ENCODE results near the gene ADCY9.
"Not testable (repeated sequence)": the region's sequence is repeated elsewhere in the genome, so short reads cannot be mapped to it uniquely, and the experiment has no call there.

Gene ADCY9

DNA sequence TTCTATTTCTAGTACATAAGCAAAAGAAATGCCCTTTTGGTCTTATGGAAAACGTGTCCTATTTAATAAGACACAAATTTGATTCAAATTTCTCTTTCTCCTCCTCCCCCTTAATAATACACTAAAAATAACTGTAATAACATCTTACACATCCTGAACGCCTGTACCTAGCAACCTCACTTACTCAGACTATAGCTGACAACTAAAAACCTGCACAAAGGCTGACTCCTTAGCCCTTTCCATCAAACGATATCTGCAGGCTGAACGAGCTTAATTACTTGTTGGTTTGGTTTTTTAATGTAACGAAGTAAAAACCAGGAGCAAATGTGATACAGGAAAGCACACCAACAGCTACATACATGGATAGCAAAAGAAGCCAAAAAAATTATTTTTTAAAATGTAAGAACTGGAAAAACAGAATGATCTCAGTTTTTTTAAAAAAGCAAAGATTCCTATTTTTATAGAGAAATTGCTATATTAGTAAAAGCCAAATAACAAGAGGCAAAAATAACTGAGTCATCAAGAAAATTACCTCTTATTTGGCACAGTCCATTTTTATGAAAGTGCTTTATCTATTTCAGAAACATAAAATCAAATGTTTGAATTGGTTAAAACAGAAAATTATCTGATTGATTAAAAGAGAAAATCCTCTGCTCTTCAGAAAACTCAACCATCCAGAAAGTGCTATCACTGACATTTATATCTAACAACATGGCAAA, 23.5 kb downstream of the ADCY9 start:
- DNase-seq = no peak

DNA sequence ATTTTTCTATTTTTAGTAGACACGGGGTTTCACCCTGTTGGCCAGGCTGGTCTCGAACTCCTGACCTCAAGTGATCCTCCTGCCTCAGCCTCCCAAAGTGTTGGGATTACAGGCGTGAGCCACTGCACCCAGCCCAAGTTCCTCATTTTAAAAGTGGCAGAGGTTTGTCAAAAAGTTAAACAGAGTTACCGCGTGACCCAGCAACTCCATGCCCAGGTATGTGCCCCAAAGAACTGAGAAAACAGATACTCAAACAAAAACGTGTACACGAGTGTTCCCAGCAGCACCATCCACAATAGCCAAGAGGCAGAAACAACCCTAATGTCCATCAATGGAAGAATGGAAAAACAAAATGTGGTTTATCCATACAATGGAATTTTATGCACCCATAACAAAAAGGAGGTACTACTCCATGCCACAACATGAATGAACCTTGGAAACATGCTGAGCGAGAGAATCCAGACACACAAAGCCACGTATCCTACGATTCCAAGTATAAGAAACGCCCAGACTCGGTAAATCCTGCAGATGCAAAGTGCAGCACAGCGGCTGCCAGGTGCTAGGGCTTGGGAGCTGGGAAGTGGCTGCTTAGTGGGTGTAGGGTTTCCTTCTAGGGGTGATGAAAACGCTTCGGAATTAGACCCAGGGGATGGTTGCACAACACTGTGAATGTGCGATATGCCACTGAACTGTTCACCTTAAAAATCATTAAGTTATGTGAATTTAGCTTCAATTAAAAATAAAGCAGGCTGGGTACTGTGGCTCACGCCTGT, 24.8 kb downstream of the ADCY9 start:
- DNase-seq = no peak

DNA sequence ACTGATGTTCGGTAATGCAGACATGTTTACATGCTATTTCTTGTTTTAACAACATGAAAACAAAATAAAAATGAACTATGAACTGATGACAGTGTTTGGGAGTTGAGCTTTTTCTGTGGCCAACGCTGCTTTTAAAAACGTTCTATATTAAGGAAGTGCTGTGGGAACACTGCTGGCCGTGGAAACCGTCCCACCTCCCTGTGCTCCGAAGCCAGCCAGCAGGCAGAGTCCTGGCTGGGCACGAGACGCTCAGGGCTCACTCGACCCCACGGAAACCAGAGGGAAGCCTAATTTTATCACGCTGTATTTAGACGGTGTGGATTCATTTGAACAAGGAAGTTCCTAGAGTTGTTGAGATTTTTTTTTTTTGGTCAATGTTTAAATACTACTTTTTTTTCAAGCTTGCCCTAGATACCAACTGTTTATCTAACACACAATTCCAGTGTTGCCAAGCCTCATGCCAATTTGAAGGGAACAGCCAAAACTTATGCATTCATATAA, 25.8 kb downstream of the ADCY9 start:
- DNase-seq = no peak

DNA sequence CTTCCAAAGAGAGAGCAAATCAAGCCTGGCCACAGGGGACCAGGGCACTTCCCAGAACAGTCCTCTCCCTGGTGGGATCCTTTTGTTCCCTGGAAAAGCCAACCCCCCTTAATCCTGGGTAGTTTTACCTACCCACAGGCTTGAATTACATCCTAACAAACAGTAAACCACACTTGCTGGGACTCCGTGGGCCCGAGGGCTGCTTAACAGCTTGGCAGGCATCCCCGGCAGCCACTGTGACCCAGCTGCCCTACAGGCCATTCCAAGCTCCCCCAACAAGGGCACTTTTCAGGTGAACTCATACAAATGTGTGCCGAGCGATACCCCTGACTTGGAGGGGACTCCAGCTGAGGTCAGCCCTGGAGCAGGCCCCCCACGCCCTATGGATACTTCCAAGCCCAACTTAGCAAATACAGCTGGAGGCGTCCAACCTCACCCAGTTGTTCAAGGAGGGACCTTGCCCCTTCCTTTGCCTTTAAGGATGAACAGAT, 26.4 kb downstream of the ADCY9 start:
- DNase-seq = no peak

DNA sequence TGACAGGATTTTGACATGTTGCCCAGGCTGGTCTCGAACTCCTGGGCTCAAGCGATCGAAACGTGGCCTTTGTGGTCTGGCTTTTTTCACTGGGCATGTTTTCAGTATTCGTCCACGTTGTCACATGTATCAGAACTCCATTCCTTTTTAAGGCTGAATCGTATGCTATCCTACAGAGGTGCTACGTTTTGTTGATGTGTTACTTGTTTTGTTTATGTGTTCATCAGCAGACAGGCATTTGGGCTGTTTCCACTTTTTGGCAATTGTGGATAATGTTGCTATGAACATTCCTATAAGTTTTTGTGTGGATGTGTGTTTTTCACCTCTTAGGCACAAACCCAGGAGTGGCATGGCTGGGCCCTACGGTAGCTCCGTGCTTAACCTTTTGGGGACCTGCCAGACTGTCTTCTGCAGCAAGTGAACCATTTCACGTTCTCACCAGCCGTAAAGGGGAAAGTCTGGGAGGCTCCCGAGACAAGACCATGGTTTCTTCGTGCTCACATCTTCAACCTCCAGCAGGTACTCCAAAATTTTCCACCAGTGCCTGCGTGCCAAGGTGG, 26.9 kb downstream of the ADCY9 start:
- no peak for DNase-seq

DNA sequence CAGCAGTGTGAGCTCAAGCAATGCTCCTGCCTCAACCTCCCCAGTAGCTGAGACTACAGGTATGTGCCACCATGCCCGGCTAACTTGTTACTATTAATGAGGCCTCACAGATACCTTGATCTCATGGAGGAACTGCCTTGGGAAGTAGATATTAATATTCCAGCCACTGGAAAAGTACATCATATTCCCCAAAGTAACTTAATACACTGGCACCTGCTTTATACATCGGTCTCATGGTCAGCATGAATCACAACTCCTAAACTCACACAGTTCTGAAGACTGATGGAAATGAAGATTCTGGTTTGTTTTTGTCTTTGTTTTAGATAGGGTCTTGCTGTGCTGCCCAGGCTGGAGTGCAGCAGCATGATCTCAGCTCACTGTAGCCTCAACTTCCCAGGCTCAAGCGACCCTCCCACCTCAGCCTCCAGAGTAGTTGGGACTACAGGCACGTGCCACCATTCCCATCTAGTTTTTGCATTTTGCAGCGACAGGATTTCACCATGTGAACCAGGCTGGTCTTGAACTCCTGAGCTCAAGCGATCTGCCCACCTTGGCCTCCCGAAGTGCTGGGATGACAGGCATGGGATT, 28.2 kb downstream of the ADCY9 start:
- DNase-seq = no peak

DNA sequence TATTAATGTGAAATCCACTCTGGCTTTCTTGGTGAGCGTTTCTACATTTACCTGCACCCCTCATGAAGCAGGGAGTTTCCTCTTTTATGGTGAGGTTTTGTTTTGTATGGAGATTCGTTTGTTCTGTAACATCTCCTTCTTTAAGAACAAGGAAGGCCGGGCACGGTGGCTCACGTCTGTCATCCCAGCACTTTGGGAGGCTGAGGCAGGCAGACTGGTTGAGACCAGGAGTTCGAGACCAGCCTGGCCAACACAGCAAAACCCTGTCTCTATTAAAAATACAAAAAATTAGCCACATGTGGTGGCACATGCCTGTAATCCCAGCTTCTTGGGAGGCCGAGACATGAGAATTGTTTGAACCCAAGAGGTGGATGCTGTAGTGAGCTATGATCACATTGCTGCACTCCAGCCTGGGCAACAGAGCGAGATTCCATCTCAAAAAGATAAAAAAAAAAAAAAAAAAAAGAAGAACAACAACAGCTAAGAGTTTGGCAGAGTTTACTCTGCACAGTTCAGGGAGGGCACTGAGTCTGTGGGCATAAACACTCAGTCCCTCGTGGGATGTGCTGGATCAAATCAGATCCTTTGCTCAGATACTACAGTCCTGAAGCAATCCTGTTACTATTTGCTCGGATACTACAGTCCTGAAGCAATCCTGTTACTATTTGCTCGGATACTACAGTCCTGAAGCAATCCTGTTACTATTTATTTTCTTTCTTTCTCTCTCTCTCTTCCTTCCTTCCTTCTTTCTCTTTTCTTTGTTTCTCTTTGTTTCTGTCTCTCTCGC, 28.9 kb downstream of the ADCY9 start:
- no peak for DNase-seq

DNA sequence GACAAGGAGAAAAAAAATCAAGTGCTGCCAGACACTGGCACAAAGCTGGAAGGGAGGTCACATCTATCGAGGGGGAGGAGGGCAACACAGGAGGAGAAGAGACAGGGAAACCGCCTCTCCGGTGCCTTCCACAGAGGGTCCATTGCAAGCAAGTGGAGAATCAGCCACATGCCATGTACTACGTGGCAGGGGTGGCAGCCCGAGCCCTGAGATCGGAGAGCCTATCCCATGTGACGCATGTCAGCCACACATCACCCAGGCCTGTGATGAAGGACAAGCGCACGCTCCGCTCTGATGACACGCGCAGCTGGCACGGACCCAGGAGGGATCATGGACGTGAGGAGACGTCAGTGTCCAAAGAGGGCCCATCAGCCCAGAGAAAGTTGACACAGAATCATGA, 30.1 kb downstream of the ADCY9 start:
- no peak for DNase-seq

DNA sequence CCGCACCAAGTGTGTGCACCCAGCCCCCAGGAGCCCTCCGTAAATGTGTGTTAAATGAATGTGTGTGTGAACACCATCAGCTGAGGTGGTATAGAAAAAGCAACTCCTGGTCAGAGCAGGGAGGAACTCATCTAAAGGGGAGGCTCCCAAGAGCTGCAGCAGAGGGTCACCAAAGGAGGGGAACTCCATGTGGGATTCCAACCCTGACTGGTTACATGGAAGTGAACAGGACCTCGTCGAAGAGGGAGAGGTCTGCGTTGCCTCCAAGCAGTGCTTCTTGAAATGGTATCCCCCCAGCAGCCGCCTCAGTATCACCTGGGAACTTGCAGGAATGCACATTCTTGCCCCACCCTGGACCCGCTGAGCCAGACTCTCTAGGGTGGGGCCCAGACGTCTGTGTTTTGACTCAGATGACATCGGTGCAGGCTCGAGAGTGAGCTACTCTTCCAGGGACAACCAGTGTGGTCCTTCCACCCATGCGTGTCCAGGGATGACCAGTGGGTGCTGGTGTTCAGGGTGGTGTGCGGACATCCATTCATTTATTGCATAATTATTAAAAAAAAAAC, 30.8 kb downstream of the ADCY9 start:
- DNase-seq = no peak

DNA sequence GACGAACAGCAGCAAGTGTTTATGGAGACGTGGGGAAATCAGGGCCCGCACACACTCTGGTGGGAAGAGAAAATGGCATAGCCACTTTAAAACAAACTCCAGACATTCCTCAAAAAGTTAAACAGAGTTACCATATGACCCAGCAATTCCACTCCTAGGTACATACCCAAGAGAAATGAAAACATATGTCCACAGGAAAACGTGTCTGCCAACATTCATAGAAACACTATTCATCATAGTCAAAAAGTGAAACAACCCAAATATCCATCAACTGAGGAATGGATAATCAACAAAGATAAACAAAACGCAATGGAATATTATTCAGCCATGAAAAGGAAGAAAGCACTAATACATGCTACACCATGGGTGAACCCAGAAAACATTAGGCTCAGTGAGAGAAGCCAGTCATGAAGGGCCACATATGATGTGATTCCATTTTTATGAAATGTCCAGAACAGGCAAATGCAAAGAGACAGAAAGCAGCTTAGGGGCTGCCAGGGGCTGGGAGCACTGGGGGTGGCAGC, 32.8 kb downstream of the ADCY9 start:
- no peak for DNase-seq

DNA sequence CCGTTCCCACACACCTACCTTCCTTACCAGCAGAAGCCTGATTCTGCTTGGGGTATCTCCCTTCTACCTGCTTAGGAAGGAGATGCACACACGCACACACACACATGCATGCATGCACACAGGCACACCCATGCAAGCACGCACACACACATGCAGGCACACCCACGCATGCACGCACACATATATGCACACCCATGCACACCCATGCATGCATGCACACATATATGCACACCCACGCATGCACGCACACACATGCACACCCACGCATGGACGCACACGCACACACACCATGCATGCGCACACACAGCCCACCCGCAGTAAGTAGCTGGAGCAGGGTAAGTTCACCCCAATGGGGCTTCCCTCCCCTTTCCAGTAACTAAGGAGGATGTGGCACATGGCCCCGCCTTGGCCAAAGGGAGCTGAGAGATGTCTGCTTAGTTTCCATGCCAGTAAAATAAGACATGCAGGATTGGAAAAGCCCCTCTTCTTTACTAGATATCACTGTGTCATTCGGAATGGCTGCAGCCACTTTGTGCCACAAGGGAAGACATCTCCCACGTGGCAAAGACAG, 33.7 kb downstream of the ADCY9 start:
- no peak for DNase-seq

DNA sequence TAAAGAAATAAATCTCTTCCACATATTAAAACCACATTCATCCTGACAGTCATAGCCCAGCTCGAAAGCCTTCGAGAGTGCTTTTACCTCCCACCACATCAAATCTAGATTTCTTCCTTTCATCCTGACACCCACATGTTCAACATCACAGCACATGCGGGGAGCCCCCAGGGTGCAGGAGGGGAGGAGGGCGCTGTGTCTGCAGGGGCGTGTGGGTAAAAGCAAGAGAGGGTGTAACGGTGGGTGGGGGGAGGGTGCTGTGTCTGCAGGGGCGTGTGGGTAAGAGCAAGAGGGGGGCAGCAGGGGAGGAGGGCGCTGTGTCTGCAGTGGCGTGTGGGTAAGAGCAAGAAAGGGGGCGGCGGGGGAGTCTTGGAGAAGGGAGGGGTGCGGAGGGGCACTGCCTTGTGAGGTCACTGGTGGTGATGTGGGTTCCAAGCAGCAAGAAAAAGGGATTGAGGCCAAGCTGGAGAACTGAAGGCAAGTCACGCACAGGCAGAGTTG, 34.7 kb downstream of the ADCY9 start:
- DNase-seq = no peak

DNA sequence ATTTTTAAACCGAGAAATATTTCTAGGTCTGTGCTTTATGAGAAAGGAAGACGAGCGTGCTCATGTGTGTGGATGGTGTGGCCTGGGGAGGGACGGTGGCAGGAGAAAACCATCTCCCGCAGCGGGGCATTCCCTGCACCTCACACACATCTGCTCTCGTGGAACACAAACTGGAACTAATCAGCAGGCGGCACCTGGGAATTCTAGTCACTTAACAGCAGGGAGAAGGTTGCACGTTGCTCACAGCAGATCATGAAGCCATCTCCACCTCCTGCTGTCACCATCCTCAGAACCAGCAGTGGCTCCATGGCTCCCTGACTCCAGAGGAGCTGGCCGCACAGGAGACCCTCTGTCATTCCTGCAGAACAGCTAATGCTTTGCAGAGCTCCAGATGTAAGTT, 35.2 kb downstream of the ADCY9 start:
- no peak for DNase-seq

DNA sequence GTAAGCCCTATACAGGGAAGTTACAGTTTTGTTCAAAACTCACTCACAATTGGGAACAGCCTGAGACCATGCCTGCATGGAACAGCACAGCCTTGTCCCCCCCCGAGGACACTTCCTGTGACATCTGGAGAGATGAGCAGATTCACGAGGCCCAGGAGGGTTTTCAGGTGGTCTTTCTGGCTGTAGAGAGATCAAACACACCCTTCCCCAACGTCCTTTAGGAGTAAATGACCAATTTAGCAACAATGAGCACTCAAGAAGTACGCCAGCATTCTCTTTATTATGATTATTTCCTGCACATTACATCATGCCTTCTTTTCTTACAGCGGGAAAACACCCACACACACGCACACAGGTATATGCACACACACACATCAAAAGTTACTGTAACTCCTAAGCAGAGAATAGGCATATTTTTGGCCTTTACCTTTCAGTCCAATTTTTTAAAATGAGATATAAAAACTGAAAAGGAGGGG, 39.0 kb downstream of the ADCY9 start:
- DNase-seq = no peak

DNA sequence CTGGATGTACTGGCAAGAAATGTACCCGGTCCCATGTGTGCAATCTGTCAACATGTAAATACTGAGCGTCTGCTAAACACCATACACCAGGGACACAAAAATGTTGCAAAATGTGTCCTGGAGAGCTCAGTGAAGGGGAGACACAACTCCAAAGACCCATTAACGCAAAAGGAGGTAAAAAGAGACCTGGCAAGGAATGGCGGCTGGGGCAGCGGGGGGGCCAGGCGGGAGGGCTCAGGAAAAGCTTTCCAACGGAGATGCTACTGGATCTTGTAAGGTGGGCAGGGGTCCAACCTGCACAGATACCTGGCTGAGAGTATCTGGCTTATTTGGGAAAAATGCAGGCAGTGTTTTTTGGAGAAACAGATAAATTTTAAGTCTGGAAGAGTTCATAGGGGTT, 40.7 kb downstream of the ADCY9 start:
- DNase-seq = no peak

DNA sequence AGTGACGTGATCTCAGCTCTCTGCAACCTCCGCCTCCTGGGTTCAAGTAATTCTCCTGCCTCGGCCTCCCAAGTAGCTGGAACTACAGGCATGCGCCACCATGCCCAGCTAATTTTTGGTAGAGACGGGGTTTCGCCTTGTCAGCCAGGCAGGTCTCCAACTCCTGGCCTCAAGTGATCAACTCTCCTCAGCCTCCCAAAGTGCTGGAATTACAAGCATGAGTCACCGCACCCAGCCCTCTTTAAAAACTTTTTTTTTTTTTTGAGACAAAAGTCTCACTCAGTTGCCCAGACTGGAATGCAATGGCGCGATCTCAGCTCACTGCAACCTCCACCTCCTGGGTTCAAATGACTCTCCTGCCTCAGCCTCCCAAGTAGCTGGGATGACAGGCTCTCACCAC, 43.1 kb downstream of the ADCY9 start:
- not testable (repeated sequence) for DNase-seq

DNA sequence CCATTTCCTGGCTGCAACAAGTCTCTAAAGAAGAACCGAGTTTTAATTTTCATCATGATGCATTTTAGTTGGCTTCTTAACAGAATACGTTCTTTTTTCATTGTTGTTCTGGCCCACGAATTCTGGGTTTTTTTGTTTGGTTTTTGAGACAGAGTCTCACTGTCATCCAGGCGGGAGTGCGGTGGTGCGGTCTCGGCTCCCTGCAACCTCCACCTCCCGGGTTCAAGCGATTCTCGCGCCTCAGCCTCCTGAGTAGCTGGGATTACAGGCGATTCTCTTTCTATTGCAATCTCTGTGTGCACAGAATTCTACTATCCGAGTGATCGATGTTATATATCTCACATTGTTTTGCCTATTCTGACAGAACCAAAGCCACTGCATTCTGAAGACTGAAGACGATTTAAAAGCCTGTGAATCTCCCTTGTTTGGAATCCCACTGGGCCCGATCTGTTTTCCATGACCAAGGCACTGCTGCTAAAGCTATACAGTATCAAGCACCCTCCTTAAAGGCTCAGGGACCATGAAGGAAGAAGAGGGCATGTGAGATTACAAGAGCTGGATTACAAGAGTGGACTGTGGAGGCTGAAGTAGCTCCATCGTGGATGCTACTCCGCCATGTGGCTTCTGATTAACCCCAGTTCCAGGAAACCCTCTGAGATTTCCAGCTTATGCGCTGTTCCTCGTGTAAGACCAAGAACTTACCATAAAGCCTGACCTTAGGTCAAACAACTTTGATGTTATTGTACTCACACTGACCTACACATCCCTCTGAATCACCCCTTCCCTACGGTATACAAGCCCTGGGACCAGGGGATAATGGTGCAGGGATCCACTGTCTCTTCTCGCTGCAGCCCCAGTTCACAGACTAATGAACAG, 44.3 kb downstream of the ADCY9 start:
- DNase-seq = no peak

DNA sequence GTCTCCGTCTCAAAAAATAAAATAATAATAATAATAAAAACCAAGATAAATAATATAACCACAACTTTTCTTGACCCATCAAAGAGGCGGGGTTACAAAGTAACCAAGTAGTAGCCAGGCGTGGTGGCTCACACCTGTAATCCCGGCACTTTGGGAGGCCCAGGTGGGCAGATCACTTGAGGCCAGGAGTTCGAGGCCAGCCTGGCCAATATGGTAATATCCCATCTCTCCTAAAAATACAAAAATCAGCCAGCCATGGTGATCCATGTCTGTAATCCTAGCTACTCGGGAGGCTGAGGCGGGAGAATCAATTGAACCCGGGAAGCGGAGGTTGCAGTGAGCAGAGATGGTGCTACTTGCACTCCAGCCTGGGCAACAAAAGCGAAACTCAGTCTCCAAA, 45.3 kb downstream of the ADCY9 start:
- no peak for DNase-seq

DNA sequence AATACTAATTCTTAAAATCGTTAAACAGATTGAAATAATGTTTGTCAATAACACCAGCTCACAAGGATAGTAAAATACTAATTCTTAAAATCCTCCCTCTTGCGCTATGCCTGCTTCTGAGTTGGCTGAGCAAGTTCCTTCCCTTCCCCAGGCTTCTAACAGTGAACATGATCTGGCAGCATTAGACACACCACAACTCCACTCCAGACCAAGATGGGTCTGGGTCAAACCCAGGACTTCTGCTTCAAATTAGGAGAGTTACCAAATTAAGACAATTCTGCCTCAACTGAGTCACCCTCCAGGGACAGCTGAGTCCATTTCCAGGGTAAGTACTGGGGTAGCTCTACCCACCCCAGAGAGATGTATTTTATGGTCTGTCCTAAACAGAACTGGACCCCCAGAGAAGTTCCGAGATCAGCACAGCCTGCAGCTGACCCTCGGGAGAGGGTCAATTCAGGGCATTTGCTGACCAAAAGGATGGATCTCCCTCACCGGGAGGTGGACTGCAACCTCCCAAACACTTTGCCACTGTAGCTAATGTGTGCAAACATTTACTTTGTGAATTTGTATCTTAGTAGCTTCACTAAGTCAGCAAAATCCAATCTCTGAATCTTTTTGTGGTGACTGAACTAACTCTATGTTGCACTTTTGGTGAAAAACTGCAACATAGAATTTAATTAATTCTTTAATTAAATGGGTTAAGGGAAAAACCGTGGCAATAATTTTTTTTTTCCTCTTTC, 48.8 kb downstream of the ADCY9 start:
- DNase-seq = no peak

DNA sequence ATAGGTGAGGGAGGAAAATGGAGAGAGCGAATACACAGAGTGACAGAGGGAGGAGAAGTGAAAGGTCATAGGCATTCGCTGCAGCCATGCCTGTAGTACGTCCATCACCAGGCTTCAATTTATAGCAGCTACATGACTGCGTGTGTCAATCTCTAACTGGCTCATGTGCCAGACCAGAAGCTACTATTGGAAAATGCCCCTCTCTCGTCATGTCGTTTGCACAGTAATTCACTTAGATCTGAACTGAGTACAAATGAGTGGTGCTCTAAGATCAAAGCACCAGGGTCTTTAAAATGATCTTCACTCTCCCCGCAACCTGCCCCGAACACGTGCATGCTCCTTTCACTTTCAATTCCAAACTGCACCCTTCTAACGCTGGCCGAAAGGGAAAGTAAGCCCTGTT, 51.3 kb downstream of the ADCY9 start:
- DNase-seq = peak; percentile 7

All from activated effector memory CD4-positive, alpha-beta T cell treated with Interleukin-2 at 50 U/mL for 16 hours (primary cell).